PC-9 (cell line): ENCODE data around the gene SHE. TPM values are rescaled to one million over a fixed set of nuclear protein-coding genes. Genes with fewer than 3 reads are reported as not detected.

ENCODE experiments used
- BruUV-seq: library from RNA; stranded (reverse); fragments of 400-500 nt; replicated peaks from 2 replicates; lab custom pipeline; 2021; lab: Mats Ljungman, UMichigan
- CTCF ChIA-PET: fragments of 300-600 bp; sonication (Branson Sonifier 250); formaldehyde crosslinking; loops from one replicate; lab custom pipeline; 2022; ENCODE audit warnings: antibody characterized with exemption; lab: Charles Lee
- POLR2A ChIA-PET: fragments of 300-600 bp; sonication (Branson Sonifier 250); formaldehyde crosslinking; loops from one replicate; lab custom pipeline; 2022; ENCODE audit warnings: antibody characterized with exemption; ENCODE audit not compliant: unreplicated experiment; lab: Charles Lee
- DNase-seq, 2 experiments: peaks; one replicate each; pipeline versions ENCODE4 v3.0.0 to v3.0.0-alpha.2; 2015 to 2022; ENCODE audit warnings: mixed read lengths in 1 of 2
- H2AFZ ChIP-seq: fragments of 200-600 bp; sonication (generic); 2 replicates; pipeline ENCODE4 v1.8.1; 2017; ENCODE audit warnings: antibody characterized with exemption
- H3F3A ChIP-seq: fragments of 200-600 bp; sonication (generic); 2 replicates; pipeline ENCODE4 v1.8.1; 2017; ENCODE audit warnings: antibody characterized with exemption, mild to moderate bottlenecking, low read depth; ENCODE audit not compliant: insufficient read depth
- H3K27ac ChIP-seq: fragments of 200-600 bp; sonication (generic); 2 replicates; pipeline ENCODE4 v1.6.1; 2016; ENCODE audit warnings: mixed run types
- H3K27me3 ChIP-seq: fragments of 200-600 bp; sonication (generic); 2 replicates; pipeline ENCODE4 v1.6.1; 2016; ENCODE audit warnings: low read depth, mixed run types; ENCODE audit not compliant: insufficient read depth
- H3K36me3 ChIP-seq: fragments of 200-600 bp; sonication (generic); 2 replicates; pipeline ENCODE4 v1.6.1; 2016; ENCODE audit warnings: low read depth, mixed run types
- H3K4me1 ChIP-seq: fragments of 200-600 bp; sonication (generic); replicated peaks from 2 replicates; pipeline ENCODE4 v1.6.1; 2016; ENCODE audit warnings: mixed run types; ENCODE audit not compliant: insufficient read depth
- H3K4me2 ChIP-seq: fragments of 200-600 bp; sonication (generic); 2 replicates; pipeline ENCODE4 v1.6.1; 2017; ENCODE audit warnings: mixed run types
- H3K4me3 ChIP-seq: fragments of 200-600 bp; sonication (generic); 2 replicates; pipeline ENCODE4 v1.6.1; 2016; ENCODE audit warnings: mixed run types
- H3K79me2 ChIP-seq: fragments of 200-600 bp; sonication (generic); 2 replicates; pipeline ENCODE4 v1.6.1; 2017; ENCODE audit warnings: low read depth, mixed run types
- H3K9me2 ChIP-seq: fragments of 200-600 bp; sonication (generic); 2 replicates; pipeline ENCODE4 v1.8.1; 2017; ENCODE audit warnings: mild to moderate bottlenecking; ENCODE audit not compliant: insufficient read depth
- H3K9me3 ChIP-seq: fragments of 200-600 bp; sonication (generic); 2 replicates; pipeline ENCODE4 v1.8.1; 2016; ENCODE audit warnings: low read depth; ENCODE audit not compliant: insufficient read depth
- H4K20me1 ChIP-seq: fragments of 200-600 bp; sonication (generic); 2 replicates; pipeline ENCODE4 v1.8.1; 2017; ENCODE audit not compliant: insufficient read depth
- EZH2 ChIP-seq: fragments of 200-600 bp; sonication (generic); IDR thresholded peaks from 2 replicates; pipeline ENCODE4 v1.8.0; 2017; ENCODE audit warnings: antibody characterized with exemption, low read depth
- intact Hi-C: fragments of 100-400 bp; cut with micrococcal nuclease; formaldehyde crosslinking; loops from one replicate; pipeline ENCODE4 v1.10.0; 2022; ENCODE audit not compliant: unreplicated experiment
- total RNA-seq: library from RNA; stranded (reverse); gene quantifications from 2 replicates; pipeline ENCODE4 v1.2.3, GENCODE V29; 2021
- TF ChIP-seq, protein P1 (sequence below): fragments of 200-600 bp; sonication (generic); conservative IDR thresholded peaks from 2 replicates; pipeline ENCODE4 v1.6.1; 2017; ENCODE audit warnings: mixed run types, antibody characterized with exemption, mild to moderate bottlenecking, moderate library complexity

The SHE gene
- total RNA-seq, 1 experiment from 2014 or later = not detected

DNA sequence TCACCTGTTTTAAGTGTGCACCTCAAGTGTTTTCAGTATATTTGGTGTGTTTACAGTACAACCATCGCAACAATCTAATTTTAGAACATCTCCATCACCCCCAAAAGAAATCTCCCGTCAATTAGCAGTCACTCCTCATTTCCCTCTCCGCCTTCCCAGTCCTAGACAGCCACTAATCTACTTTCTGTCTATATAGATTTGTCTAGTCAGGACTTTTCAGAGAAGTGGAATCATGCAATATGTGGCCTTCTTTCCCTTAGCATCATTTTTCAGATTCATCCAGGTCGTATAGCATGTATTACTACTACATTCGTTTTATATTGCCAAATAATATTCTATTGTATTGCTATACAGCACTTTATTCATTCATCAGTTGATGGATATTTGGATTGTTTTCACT, 1.7 kb upstream of the SHE start:
- H3K36me3 ChIP-seq = no peaks in the 10 kb centered on the region
- H3K27ac ChIP-seq = no peak overlapping the region
- H2AFZ ChIP-seq = no peak overlapping the region
- intact Hi-C loops = no loop called here
- no peaks in the 10 kb centered on the region for H3K9me3 ChIP-seq
- CTCF ChIA-PET = no interaction called here
- no peaks in the 10 kb centered on the region for H4K20me1 ChIP-seq
- TF ChIP-seq, protein P1, sequence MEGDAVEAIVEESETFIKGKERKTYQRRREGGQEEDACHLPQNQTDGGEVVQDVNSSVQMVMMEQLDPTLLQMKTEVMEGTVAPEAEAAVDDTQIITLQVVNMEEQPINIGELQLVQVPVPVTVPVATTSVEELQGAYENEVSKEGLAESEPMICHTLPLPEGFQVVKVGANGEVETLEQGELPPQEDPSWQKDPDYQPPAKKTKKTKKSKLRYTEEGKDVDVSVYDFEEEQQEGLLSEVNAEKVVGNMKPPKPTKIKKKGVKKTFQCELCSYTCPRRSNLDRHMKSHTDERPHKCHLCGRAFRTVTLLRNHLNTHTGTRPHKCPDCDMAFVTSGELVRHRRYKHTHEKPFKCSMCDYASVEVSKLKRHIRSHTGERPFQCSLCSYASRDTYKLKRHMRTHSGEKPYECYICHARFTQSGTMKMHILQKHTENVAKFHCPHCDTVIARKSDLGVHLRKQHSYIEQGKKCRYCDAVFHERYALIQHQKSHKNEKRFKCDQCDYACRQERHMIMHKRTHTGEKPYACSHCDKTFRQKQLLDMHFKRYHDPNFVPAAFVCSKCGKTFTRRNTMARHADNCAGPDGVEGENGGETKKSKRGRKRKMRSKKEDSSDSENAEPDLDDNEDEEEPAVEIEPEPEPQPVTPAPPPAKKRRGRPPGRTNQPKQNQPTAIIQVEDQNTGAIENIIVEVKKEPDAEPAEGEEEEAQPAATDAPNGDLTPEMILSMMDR = no peak
- TF ChIP-seq EZH2 = no peak
- no TSS peak for BruUV-seq
- POLR2A ChIA-PET = no interaction called here
- peaks cover 82% of the 10 kb centered on the region for H3K27me3 ChIP-seq
- DNase-seq = no peak
- H3F3A ChIP-seq = no peaks in the 10 kb centered on the region
- H3K4me2 ChIP-seq = no peak overlapping the region
- H3K79me2 ChIP-seq = no peaks in the 10 kb centered on the region
- no peaks in the 10 kb centered on the region for H3K9me2 ChIP-seq
- no peaks in the 10 kb centered on the region for H3K4me1 ChIP-seq
- H3K4me3 ChIP-seq = no peak overlapping the region

DNA sequence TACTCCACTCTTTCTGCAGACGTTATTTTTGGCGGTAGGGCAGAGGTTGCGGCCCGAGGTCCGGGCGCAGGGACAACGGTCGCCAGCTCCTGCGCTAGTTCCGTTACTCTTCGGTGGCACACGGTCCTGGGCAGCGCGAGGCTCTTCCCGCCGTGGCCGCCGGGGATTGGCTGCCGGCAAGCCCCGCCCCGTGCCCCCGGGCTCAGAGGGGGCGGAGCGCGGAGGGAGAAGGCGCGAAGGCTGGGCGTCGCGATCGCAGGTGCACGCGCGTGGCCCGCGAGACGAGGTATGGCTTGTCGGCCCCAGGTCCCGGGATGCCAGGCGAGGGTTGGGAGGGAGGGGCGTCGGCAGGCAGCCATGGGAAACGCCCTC, 518 bp upstream of the SHE start:
- Histone ChIP-seq H3K4me3 (no peak overlapping the region), H3K27me3 (peaks cover 82% of the 10 kb centered on the region), H3K79me2 (no peaks in the 10 kb centered on the region), H3K36me3 (no peaks in the 10 kb centered on the region), H3K27ac (no peak overlapping the region), H3K4me2 (no peak overlapping the region), H3K4me1 (no peaks in the 10 kb centered on the region), H2AFZ (no peak overlapping the region), H3K9me3 (no peaks in the 10 kb centered on the region), H3K9me2 (no peaks in the 10 kb centered on the region), H4K20me1 (no peaks in the 10 kb centered on the region), H3F3A (no peaks in the 10 kb centered on the region)
- no TSS peak for BruUV-seq
- ChIA-PET CTCF (no interaction called here), POLR2A (no interaction called here)
- no peak for DNase-seq
- TF ChIP-seq, protein P1 = no peak
- no peak for TF ChIP-seq EZH2
- intact Hi-C loops = no loop called here

DNA sequence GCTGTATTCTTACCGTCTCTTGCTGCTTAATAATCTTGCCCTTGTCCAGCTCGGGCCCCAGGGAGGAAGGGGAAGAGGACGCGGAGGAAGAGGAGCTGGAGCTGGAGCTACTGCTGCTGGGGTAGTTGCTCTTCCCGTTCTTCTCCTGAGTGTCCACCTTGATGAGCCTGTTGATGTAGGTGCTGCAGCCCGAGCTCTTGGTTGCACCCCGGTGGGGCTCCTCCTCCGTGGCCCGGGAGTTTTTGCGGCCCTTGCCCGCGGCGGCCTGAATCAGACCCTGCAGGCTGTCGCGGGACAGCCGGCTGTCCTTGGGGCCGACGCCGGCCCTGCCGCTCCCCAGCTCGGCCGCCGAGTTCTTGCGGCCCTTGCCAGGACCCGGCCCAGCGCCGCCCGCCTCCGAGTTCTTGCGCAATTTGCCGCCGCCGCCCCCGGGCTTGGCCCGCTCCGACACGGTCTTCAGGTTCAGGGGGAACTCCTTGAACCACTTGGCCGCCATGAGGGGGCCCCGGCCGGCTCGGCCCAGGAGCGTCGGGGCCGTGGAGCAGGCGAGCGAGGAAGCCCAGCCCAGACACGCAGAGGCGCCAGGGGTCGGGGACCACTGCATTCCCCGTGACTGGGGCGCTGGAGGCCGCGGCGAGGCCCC, 668 bp downstream of the SHE start:
- no peak for TF ChIP-seq EZH2
- TF ChIP-seq, protein P1 = no peak
- H3K79me2 ChIP-seq = no peaks in the 10 kb centered on the region
- H2AFZ ChIP-seq = no peak overlapping the region
- H3K9me2 ChIP-seq = no peaks in the 10 kb centered on the region
- H3F3A ChIP-seq = no peaks in the 10 kb centered on the region
- H3K9me3 ChIP-seq = no peaks in the 10 kb centered on the region
- POLR2A ChIA-PET = no interaction called here
- CTCF ChIA-PET = no interaction called here
- no peaks in the 10 kb centered on the region for H3K36me3 ChIP-seq
- H3K4me2 ChIP-seq = no peak overlapping the region
- H3K27me3 ChIP-seq = peaks cover 78% of the 10 kb centered on the region
- BruUV-seq = no TSS peak
- H3K4me3 ChIP-seq = no peak overlapping the region
- no peak overlapping the region for H3K27ac ChIP-seq
- intact Hi-C loops = no loop called here
- H3K4me1 ChIP-seq = no peaks in the 10 kb centered on the region
- no peaks in the 10 kb centered on the region for H4K20me1 ChIP-seq
- no peak for DNase-seq
